Thoracic aorta (tissue), 2 donors: ENCODE results near the gene FARS2. TPM values are rescaled to one million over a fixed set of nuclear protein-coding genes. Genes with fewer than 3 reads are reported as not detected.

Source experiments
- ATAC-seq: fragments of 150-250 bp; one replicate; pipeline ENCODE4 v1.8.0; 2017; ENCODE audit warnings: low read depth; ENCODE audit not compliant: insufficient number of reproducible peaks, low FRiP score
- DNase-seq: peaks from one replicate; pipeline ENCODE4 v3.0.0-alpha.2; 2020; ENCODE audit warnings: low spot score
- H3K27ac ChIP-seq, 2 donors: fragments of 200-600 bp; sonication (generic); 1 replicate in 1 of 2; 2 replicates in 1 of 2; pipeline ENCODE4 v1.5.1; 2016; ENCODE audit warnings: mild to moderate bottlenecking in 2 of 2, moderate library complexity in 2 of 2
- H3K27me3 ChIP-seq: fragments of 200-600 bp; sonication (generic); replicated peaks from 2 replicates; pipeline ENCODE4 v1.6.0; 2016; ENCODE audit warnings: mild to moderate bottlenecking; ENCODE audit not compliant: insufficient read depth
- H3K36me3 ChIP-seq: fragments of 200-600 bp; sonication (generic); one replicate; pipeline ENCODE4 v1.5.1; 2016
- H3K4me1 ChIP-seq, 2 donors: fragments of 200-600 bp; sonication (generic); 1 replicate in 1 of 2; 2 replicates in 1 of 2; pipeline versions ENCODE4 v1.5.1 to v1.6.0; 2016; ENCODE audit warnings: low read depth in 2 of 2, mild to moderate bottlenecking in 1 of 2; ENCODE audit not compliant: control insufficient read depth in 1 of 2
- H3K4me3 ChIP-seq: fragments of 200-600 bp; sonication (generic); 2 replicates; pipeline ENCODE4 v1.5.1; 2016; ENCODE audit warnings: mild to moderate bottlenecking
- H3K9me3 ChIP-seq: fragments of 200-600 bp; sonication (generic); 2 replicates; pipeline ENCODE4 v1.5.1; 2016
- CTCF ChIP-seq: fragments of 200-600 bp; sonication (generic); IDR thresholded peaks from one replicate; pipeline ENCODE4 v1.5.1; 2019; ENCODE audit warnings: antibody characterized with exemption
- total RNA-seq, 2 donors: library from RNA; depleted of rRNA; stranded (reverse); fragments of >200 nt; gene quantifications; one replicate each; pipeline versions ENCODE4 v1.1.0 to v1.2.3, GENCODE V29; 2016

FARS2 gene
- total RNA-seq, 2 donors from 2014 or later: 10.4 to 11.6 TPM

GRCh38 chr6:5422321-5422915 lies 161.1 kb downstream of the FARS2 start:
- TF ChIP-seq CTCF: no peak
- DNase-seq (no peak), ATAC-seq (no peak)

GRCh38 chr6:5423251-5423650 lies 161.9 kb downstream of the FARS2 start:
- H3K4me1 ChIP-seq: no peaks in the 10 kb centered on the region
- TF ChIP-seq CTCF: no peak
- ATAC-seq (no peak), DNase-seq (no peak)
- H3K36me3 ChIP-seq: no peaks in the 10 kb centered on the region
- no peak overlapping the region for H3K4me3 ChIP-seq
- H3K27me3 ChIP-seq: no peaks in the 10 kb centered on the region
- no peaks in the 10 kb centered on the region for H3K9me3 ChIP-seq
- no peak overlapping the region for H3K27ac ChIP-seq

More at GRCh38 chr6:5422321-5422915, 161.1 kb downstream of the FARS2 start:
- no peak overlapping the region for H3K4me3 ChIP-seq
- H3K27ac ChIP-seq: no peak overlapping the region
- H3K4me1 ChIP-seq: no peaks in the 10 kb centered on the region
- H3K36me3 ChIP-seq: no peaks in the 10 kb centered on the region
- H3K9me3 ChIP-seq: no peaks in the 10 kb centered on the region
- H3K27me3 ChIP-seq: no peaks in the 10 kb centered on the region

GRCh38 chr6:5424726-5425125 lies 163.4 kb downstream of the FARS2 start:
- H3K4me3 ChIP-seq: no peak overlapping the region
- TF ChIP-seq CTCF: no peak
- H3K36me3 ChIP-seq: no peaks in the 10 kb centered on the region
- H3K4me1 ChIP-seq: no peaks in the 10 kb centered on the region
- no peaks in the 10 kb centered on the region for H3K9me3 ChIP-seq
- H3K27ac ChIP-seq: no peak overlapping the region
- no peaks in the 10 kb centered on the region for H3K27me3 ChIP-seq
- DNase-seq (no peak), ATAC-seq (no peak)

- Histone ChIP-seq H3K4me1 (no peaks in the 10 kb centered on the region), H3K4me3 (no peak overlapping the region), H3K9me3 (no peaks in the 10 kb centered on the region), H3K27ac (no peak overlapping the region), H3K27me3 (no peaks in the 10 kb centered on the region), H3K36me3 (no peaks in the 10 kb centered on the region)
- no peak for TF ChIP-seq CTCF
- ATAC-seq: no peak
- no peak for DNase-seq
Observed at GRCh38 chr6:5425267-5425666, 164.0 kb downstream of the FARS2 start.

- Histone ChIP-seq H3K9me3 (no peaks in the 10 kb centered on the region), H3K27me3 (no peaks in the 10 kb centered on the region)
Observed at GRCh38 chr6:5425797-5426196, 164.5 kb downstream of the FARS2 start.

More at GRCh38 chr6:5425797-5426196, 164.5 kb downstream of the FARS2 start:
- H3K4me3 ChIP-seq: no peak overlapping the region
- no peak overlapping the region for H3K27ac ChIP-seq
- H3K4me1 ChIP-seq: no peaks in the 10 kb centered on the region
- ATAC-seq (no peak), DNase-seq (no peak)
- H3K36me3 ChIP-seq: no peaks in the 10 kb centered on the region
- no peak for TF ChIP-seq CTCF
